ENCODE data around the gene ULK1.
A peak's percentile ranks its signal among the peaks of the same experiment; 100 is the strongest.
"Not testable (repeated sequence)": the region's sequence is repeated elsewhere in the genome, so short reads cannot be mapped to it uniquely, and the experiment has no call there.

Gene ULK1

DNA sequence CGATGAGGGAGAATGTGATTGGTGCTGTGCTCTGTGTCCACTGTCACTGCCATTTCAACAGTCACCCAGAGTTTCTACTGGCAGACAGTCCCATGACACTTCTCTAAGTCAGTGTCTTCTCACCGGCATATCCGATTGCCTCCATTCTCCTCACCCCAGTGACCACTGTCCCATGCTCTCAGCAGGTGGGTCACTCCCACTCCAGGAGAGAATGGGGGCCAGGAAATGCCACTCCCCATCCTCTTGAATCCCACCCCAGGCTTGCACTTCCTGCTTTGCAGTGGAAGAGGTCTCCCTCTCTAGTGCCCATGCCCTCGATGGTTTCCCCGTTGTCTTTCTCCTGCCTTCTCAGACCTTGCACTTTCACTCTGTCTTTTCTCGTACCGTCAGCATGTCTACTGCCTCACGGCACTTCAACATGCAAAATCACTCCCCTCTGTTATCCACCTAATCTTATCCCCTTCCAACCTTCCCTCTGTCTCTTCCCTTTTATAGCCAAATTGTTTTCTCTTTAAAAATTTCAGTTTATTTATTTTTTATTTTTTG is 53.1 kb downstream of the ULK1 start:
- DNase-seq: no peak

DNA sequence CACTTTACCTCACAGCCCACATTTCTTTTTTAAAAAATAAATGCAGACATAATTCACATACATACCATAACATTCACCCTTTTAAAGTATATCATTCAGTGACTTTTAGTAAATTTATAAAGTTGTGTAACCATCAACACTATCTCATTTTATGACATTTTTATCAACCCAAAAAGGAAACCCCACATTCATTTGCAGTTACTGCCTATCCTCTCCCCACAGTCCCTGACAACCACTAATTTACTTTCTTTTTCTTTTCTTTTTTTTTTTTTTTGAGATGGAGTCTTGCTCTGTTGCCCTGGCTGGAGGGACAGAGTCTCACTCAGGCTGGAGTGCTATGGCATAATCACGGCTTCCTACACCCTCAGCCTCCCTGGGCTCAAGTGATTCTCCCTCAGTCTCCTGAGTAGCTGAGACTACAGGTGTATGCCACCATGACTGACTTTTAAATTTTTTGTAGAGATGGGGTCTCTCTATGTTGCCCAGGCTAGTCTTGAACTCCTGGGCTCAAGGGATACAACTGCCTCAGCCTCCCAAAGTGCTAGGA is 53.8 kb downstream of the ULK1 start:
- DNase-seq: no peak

DNA sequence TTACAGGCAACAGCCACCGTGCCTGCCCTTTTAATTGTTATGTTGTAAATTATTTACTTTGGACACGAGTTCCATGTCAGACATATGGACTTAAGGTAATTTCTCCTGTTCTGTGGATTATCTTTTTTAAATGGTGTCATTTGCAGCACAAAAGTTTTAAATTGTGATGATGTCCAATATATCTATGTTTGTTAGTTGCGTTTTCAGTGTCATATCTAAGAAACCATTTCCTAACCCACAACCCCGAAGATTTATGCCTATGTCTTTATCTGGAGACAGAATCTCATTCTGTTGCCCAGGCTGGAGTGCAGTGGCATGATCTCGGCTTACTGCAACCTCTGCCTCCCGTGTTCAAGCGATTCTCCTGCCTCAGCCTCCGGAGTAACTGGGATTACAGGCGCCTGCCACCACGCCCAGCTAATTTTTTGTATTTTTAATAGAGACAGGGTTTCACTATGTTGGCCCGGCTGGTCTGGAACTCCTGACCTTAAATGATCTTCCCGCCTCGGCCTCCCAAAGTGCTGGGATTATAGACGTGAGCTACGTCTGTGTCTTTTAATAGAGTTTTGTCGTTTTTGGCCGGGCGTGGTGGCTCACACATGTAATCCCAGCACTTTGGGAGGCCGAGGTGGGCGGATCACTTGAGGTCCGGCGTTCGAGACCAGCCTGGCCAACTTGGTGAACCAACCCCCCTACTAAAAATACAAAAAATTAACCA is 54.5 kb downstream of the ULK1 start:
- not testable (repeated sequence) for DNase-seq

DNA sequence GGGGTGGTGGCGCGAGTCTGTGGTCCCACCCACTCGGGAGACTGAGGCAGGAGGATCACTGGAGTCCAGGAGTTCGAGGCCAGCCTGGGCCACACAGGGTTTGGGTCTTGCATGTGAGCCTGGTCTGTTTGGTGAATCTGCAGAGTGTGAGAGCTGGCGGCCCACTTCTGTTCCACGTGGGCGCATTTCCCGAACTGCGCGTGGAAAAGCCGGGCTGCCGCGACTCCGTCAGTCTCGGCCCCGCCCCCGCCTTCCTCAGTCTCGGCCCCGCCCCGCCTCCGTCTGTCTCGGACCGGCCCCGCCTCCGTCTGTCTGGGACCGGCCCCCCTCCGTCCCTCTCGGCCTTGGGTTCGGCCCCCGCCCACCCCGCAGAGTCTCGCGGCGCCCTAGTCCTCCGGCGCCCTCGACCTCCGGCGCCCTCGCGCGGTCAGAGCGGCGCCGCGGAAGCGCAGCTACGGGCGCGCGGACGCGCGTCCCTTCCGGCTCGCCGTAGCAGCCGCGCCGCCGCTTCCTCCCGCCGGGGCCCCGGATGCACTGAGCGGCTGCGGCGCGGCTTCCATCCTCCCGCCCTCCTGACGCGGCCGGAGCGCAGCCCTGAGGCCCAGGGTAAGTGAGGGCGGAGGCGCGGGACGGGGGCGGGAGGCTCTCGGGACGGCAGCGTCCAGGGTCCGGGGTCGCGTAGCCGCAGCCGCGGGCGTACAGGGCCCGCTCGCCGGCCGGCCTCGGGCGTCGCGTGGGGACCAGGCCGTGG is 55.2 kb downstream of the ULK1 start, which contains the start of gene EP400:
Gene EP400 (plus strand): TSS at position 512 of the 751 bp plus-strand sequence. CDS start 10,678 bp downstream, outside the sequence.
- DNase-seq: peak; percentile 94

DNA sequence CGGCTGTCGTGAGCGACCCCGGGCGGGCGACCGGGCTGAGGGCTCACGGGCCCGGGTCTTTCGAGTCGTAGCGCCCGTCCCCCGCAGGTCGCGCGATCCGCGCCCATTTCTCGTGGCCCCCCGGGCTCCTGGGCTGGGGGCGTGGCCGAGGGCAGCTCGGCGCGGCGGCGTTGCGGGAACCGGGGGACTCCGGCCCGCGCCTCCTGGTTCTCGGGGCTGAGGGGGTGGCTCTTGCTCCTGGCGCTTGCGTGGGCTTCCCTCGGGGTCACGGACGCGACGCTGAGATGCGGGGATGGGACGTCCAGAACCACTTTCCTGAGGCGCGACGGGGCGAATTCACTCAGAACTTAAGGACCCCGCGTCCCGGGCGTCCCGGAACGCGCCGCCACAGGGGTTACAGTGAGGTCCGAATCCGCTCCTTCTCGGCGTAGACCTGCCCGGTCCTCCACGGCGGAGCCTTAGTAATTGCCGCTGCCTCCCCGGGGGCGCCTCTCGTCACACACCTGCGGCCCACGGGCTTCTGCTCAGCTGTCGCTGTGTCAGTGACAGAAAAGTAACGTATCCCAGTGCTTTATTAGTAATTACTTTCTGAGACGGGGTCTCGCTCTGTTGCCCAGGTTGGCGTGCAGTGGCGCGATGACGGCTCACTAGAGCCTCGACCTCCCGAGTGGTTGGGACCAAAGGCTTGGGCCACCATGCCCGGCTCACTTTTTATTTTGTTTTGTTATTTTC is 55.9 kb downstream of the ULK1 start:
- no peak for DNase-seq

DNA sequence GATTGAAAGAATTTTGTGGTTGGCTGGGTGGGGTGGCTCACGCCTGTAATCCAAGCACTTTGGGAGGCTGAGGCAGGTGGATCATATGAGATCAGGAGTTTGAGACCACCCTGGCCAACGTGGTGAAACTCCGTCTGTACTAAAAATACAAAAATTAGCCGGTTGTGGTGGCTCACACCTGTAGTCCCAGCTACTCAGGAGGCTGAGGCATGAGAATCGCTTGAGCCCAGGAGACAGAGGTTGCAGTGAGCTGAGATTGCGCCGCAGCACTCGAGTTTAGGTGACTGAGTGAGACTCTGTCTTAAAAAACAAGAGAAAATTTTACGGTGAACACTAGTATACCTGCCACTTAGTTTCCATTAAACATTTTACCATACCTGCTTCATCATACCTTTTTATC is 59.4 kb downstream of the ULK1 start:
- not testable (repeated sequence) for DNase-seq

- DNase-seq: not testable (repeated sequence)
Measured at GRCh38 chr12:131954460-131954859, 60.0 kb downstream of the ULK1 start.

GRCh38 chr12:131959116-131959515 is 64.7 kb downstream of the ULK1 start:
- DNase-seq: no peak

- no peak for DNase-seq
Measured at GRCh38 chr12:131959641-131960589, 65.5 kb downstream of the ULK1 start.

- not testable (repeated sequence) for DNase-seq
Measured at GRCh38 chr12:131960590-131961325, 66.3 kb downstream of the ULK1 start.

GRCh38 chr12:131961328-131961727 is 66.9 kb downstream of the ULK1 start:
- DNase-seq: not testable (repeated sequence)

DNA sequence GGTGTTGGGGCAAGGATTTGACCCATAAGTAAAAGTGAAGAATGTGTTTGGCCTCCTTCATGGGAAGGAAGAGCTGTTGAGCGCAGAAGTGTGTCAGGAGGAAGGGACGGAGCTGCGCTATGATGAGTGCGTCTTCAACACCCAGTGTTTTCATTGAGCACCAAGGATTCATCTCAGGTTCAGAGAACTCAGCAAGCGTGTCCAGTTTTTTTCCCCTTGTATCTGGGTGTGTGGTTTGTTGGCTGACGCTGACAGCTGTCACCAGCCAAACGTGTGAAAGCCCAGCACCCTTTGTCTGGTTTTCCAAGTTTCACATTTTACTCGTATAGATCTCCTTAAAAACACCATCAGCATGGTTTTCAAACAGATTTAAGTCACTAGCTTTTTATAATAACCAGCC is 67.6 kb downstream of the ULK1 start:
- DNase-seq: no peak

DNA sequence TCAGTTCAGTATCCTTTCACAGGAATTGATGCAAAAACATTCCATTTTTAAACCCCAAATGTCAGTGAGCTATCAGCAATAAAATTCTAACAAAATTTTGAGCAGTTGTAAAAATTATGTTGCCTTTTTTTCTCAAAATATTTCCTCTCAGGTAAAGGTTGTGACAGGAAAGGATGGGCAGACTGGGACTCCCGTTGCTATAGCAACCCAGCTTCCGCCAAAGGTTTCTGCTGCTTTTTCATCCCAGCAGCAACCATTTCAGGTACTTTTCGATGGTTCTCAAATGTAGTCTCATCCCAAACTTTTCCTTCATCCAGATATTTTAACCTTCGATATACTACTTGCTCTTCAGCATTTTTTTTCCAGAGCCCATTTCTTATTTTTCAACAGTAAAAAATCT is 69.0 kb downstream of the ULK1 start:
- peak; percentile 46 for DNase-seq

DNA sequence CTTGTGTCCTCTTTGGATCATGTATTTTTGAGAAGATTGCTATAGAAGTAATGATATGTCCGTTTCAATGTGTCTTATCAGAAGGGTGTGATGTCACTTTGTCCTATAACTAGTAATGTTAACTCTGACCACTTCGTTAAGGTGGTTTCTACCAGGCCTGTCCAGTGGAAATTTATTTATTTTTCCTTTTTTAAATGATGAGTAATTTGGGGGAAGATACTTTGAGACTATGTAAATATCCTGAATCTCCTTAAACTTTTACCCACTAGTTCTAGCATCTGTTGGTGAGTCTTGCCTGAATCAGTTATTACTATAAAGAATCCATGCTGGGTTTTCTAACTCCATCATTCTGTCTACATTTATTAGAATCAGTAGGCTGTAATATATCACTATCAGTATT is 70.7 kb downstream of the ULK1 start:
- no peak for DNase-seq

DNA sequence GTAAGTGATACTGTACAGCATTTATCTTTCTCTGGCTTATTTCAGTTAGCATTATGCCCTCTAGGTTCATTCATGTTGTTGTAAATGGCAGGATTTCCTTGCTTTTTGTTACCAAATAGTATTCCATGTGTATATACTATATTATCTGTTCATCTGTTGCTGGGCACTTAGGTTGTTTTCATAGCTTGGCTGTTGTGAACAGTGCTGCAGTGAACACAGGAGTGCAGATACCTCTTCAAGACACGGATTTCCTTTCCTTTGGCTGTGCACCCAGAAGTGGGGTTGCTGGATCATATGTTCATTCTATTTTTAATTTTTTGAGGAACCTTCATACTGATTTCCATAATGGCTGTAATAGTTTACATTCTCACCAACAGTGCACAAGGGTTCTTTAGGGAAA is 76.8 kb downstream of the ULK1 start:
- no peak for DNase-seq

Measured in CD4-positive, alpha-beta T cell treated with Interleukin-4 for 4 hours (primary cell).